GM18526 (cell line): ENCODE data around the gene GALNT9.

Experiments used
- POLR2A ChIP-seq: IDR thresholded peaks from 3 replicates; pipeline ENCODE4 v1.6.1; 2011; ENCODE audit not compliant: insufficient read length; ENCODE audit errors: extremely low read depth

The GALNT9 gene

DNA sequence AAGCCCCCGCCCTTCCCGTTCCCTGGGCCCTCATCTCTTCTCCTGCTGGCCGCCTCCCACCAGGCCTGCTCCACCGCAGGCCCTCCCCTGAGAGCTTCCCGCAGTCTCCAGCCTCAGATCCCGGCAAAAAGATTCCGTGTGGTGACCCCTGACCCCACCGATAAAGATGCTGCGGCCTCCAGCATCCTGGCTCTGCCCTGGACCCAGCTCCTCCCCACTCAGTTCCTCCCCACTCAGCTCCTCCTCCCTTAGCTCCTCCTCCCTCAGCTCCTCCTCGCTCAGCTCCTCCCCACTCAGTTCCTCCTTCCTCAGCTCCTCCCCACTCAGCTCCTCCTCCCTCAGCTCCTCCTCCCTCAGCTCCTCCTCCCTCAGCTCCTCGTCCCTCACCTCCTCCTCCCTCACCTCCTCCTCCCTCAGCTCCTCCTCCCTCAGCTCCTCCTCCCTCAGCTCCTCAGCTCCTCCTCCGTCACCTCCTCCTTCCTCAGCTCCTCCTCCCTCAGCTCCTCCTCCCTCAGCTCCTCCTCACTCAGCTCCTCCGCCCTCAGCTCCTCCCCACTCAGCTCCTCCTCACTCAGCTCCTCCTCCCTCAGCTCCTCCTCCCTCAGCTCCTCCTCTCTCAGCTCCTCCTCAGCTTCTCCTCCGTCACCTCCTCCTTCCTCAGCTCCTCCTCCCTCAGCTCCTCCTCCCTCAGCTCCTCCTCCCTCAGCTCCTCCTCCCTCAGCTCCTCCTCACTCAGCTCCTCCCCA, 168.2 kb downstream of the GALNT9 start:
- TF ChIP-seq POLR2A, result no peak

DNA sequence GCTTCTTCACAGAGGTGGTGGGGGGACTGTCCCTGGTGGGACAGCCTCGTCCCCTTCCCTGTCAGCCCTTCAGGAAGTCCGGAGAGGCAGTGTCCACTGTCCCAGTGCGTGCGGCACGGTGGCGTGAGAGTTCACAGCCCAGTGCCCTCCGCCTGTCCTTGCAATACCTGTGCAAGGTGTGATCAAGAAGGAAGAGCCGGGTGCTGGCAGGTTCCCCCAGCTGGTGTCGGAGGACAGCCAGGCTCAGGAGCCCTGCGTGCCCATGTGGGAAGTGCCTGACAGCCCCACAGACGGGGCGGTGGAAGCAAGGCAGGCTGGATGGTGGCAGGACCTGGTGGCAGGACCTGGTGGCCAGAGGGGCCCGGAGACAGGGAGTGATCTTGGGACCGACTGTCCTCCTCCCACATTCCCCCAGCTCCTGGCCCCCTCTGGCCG, 168.8 kb downstream of the GALNT9 start:
- no peak for TF ChIP-seq POLR2A

DNA sequence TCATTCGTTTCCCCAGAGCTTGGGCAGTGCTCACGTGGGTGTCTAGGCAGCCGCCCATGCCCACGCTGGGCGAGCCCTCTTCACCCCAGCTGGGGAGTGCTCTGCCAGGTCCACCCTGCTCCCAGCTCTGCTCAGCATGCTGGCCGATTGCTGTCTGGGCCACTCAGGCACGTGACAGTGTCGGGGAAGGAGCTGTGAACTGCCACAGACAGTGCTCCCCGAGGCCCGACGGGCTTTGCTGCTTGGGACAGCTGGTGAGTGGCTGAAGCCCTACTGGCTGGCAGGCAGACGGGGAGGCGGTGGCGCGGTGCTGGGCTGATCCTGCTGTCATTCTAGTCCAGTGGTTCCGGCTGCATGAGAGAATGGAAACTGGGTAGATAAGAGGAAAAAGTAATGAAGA, 169.4 kb downstream of the GALNT9 start:
- TF ChIP-seq POLR2A, result no peak

GRCh38 chr12:132159555-132160003, 169.8 kb downstream of the GALNT9 start:
- no peak for TF ChIP-seq POLR2A

DNA sequence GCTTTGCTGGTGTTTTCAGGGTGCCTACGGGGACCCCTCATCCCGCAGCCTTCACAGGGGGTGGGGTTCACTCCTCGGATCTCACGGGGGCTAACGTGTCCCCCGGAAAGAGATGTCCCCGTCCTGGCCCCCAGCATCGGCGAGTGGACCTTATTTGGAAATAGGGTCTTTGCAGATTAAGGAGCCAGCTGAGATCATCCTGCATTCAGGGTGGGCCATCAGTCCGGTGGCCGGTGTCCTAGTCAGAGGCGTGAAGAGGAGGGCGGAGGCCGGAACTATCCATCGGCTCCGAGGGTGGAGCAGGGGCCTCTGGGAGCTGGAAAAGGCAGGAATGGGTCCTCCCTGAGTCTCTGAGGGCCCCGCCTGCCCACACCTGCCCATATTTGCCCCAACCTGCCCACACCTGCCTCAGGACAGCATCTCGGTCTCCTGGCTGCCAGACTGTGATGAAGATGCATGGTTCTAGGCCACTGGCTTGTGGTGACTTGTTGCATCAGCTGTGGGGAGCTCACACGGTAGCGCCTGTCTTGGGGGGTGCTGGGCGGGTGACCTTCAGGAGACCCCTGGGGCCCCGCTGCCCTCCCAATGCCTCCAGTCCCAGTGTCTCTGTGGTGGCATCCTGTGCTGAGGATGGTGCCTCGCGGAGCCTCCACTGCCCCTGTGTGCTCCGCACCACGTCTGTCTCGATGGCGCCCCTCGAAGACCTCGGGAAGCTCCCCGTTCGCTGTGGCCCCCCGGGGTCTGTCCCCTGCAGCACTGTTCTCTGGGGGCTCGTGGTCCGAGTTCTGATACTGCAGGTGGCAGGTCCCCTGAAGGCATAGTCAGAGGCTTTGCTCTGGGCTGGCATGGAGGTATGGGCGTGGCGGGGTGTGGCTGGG, 170.5 kb downstream of the GALNT9 start:
- TF ChIP-seq POLR2A, result no peak

DNA sequence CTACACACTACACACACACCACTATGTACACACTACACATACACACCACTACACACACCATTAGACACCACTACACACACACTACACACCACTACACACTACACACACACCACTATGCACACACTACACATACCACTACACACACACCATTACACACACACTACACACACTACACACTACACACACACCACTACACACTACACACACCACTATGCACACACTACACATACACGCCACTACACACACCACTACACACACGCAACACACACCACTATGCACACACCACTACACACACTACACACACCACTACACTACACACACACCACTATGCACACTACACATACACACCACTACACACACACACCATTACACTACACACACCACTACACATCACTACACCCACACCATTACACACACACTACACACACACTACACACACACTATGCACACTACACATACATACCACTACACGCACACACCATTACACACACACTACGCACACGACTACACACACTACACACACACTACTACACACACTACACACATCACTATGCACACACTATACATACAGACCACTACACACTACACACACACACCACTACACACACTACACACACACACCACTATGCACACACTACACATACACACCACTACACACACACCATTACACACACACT, 171.5 kb downstream of the GALNT9 start:
- TF ChIP-seq POLR2A, result no peak

GRCh38 chr12:132156573-132157325, 172.6 kb downstream of the GALNT9 start:
- TF ChIP-seq POLR2A, result no peak

DNA sequence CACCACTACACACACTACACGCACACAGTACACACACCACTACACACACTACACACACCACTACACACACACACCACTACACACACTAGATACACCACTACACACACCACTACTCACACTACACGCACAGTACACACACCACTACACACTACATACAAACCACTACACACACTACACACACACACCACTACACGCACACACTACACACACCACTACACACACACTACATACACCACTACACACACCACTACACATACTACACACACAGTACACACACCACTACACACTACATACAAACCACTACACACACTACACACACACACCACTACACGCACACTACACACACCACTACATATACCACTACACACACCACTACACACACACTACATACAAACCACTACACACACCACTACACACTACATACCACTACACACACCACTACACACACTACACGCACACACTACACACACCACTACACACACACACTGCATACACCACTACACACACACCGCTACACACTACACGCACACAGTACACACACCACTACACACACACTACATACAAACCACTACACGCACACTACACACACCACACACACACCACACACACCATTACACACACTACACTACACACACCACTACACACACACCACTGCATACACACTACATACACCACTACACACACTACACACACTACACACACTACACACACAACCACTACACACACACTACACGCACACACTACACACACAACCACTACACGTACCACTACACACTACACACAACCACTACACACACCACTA, 173.4 kb downstream of the GALNT9 start:
- no peak for TF ChIP-seq POLR2A

- TF ChIP-seq POLR2A, result no peak
Observed at GRCh38 chr12:132154941-132155770, 174.2 kb downstream of the GALNT9 start.

DNA sequence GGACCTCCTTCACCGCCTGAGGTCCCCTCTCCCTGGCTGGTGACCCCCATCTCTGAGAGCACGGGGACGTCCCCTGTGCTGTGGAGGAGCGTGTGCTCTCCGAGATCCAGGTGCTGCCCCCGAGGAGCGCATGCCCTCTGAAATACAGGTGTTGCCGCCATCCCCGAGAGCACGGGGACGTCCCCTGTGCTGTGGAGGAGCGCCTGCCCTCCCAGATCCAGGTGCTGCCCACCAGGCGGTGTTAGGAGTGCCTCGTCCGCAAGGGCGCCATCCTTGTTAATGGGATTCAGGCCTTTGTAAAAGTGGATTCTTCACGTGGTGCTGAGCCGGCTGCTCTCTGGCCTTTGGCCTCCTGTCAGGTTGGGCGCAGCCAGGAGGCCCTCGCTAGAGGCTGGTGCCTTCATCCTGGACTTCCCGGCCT, 175.0 kb downstream of the GALNT9 start:
- TF ChIP-seq POLR2A, result no peak

GRCh38 chr12:132153501-132154340, 175.7 kb downstream of the GALNT9 start:
- no peak for TF ChIP-seq POLR2A

GRCh38 chr12:132152953-132153352, 176.4 kb downstream of the GALNT9 start:
- TF ChIP-seq POLR2A, result no peak

DNA sequence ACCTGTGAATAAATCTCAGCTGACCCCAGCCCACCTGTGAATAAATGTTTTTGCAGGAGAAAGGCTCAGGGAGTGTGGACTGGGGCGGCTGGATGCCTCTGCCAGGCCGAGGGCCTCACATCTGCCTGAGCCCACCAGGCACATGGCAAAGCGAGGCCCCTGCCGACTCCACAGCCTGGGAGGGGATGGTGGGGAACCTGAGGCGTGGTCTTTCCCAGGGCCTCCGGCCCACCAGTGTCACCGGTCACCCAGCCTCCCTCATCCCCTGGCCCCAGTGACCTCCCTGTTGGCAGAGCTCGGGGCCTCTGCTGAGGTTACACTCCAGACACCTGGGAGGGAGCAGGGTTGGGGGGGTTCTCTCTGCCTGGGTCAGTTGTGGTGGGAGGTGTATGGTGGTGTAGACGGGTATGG, 177.0 kb downstream of the GALNT9 start:
- no peak for TF ChIP-seq POLR2A
